GM11168 (cell line): Measurements from ENCODE around the gene LSM10.

Experiments used
- in situ Hi-C: fragments of 300-500 bp; cut with MboI; formaldehyde crosslinking; loops from one replicate; pipeline ENCODE4 v1.12.0; 2022; ENCODE audit warnings: low sequenced_read_pairs; ENCODE audit not compliant: unreplicated experiment

The LSM10 gene

GRCh38 chr1:36397378-36398230 is at the start of gene LSM10:
Gene LSM10, minus strand, starts transcription at chr1:36397908. Its CDS starts 3,779 bp downstream, at chr1:36394129.
- in situ Hi-C loops, result no loop called here

GRCh38 chr1:36447450-36447849 is 49.7 kb upstream of the LSM10 start:
- in situ Hi-C loops, result no loop called here

GRCh38 chr1:36446746-36447145 is 49.0 kb upstream of the LSM10 start:
- in situ Hi-C loops, result no loop called here

GRCh38 chr1:36446271-36446670 is 48.6 kb upstream of the LSM10 start:
- in situ Hi-C loops, result no loop called here

- in situ Hi-C loops, result no loop called here
These were observed 45.6 kb upstream of the LSM10 start for GRCh38 chr1:36443297-36443696.

GRCh38 chr1:36442337-36442736 is 44.6 kb upstream of the LSM10 start:
- in situ Hi-C loops, result no loop called here

- in situ Hi-C loops, result no loop called here
These were observed 42.9 kb upstream of the LSM10 start for GRCh38 chr1:36440646-36441045.

- in situ Hi-C loops, result no loop called here
These were observed 42.3 kb upstream of the LSM10 start for GRCh38 chr1:36440044-36440443.

GRCh38 chr1:36438715-36439114 is 41.0 kb upstream of the LSM10 start:
- in situ Hi-C loops, result no loop called here

- in situ Hi-C loops, result no loop called here
These were observed 39.1 kb upstream of the LSM10 start for GRCh38 chr1:36436821-36437220.

GRCh38 chr1:36433102-36433501 is 35.4 kb upstream of the LSM10 start:
- in situ Hi-C loops, result no loop called here

- in situ Hi-C loops, result no loop called here
These were observed 34.9 kb upstream of the LSM10 start for GRCh38 chr1:36432616-36433015.

GRCh38 chr1:36425791-36426190 is 28.1 kb upstream of the LSM10 start:
- in situ Hi-C loops, result no loop called here

- in situ Hi-C loops, result loop anchor here (5.0 kb wide), 1 partner anchor 74 kb away; no protein-coding TSS in a partner anchor
These were observed 23.9 kb upstream of the LSM10 start for GRCh38 chr1:36421649-36422048.

GRCh38 chr1:36420836-36421317 is 23.2 kb upstream of the LSM10 start:
- in situ Hi-C loops, result loop anchor here (5.0 kb wide), 1 partner anchor 74 kb away; no protein-coding TSS in a partner anchor

GRCh38 chr1:36420409-36420808 is 22.7 kb upstream of the LSM10 start:
- in situ Hi-C loops, result loop anchor here (5.0 kb wide), 1 partner anchor 73 kb away; no protein-coding TSS in a partner anchor

- in situ Hi-C loops, result no loop called here
These were observed 21.9 kb upstream of the LSM10 start for GRCh38 chr1:36419569-36419968.

- in situ Hi-C loops, result no loop called here
These were observed 21.4 kb upstream of the LSM10 start for GRCh38 chr1:36419140-36419539.

- in situ Hi-C loops, result no loop called here
These were observed 20.2 kb upstream of the LSM10 start for GRCh38 chr1:36417931-36418330.

- in situ Hi-C loops, result no loop called here
These were observed 18.1 kb upstream of the LSM10 start for GRCh38 chr1:36415661-36416326.

- in situ Hi-C loops, result no loop called here
These were observed 16.7 kb upstream of the LSM10 start for GRCh38 chr1:36414384-36414783.
